Inferior parietal cortex (tissue), 1 donor: ENCODE data around the gene HBG1.
A peak's percentile ranks its signal among the peaks of the same experiment; 100 is the strongest.
"Not testable (repeated sequence)": the region's sequence is repeated elsewhere in the genome, so short reads cannot be mapped to it uniquely, and the experiment has no call there.

Source experiments
- DNase-seq: peaks from one replicate; pipeline ENCODE4 v3.0.0-alpha.2; 2016; ENCODE audit errors: extremely low spot score

HBG1 gene

GRCh38 chr11:5249807-5250396 lies at the start of gene HBG1:
HBG1 (minus strand) TSS chr11:5249857; CDS start chr11:5249804, 53 bp downstream.
- not testable (repeated sequence) for DNase-seq

GRCh38 chr11:5298451-5298850 lies 48.8 kb upstream of the HBG1 start:
- DNase-seq = no peak

GRCh38 chr11:5297721-5298323 lies 48.2 kb upstream of the HBG1 start:
- no peak for DNase-seq

GRCh38 chr11:5294342-5294995 lies 44.8 kb upstream of the HBG1 start:
- DNase-seq = not testable (repeated sequence)

GRCh38 chr11:5293028-5293427 lies 43.4 kb upstream of the HBG1 start:
- no peak for DNase-seq

- no peak for DNase-seq
Observed at GRCh38 chr11:5291207-5291838, 41.7 kb upstream of the HBG1 start.

- DNase-seq = no peak
Observed at GRCh38 chr11:5290106-5290505, 40.4 kb upstream of the HBG1 start.

GRCh38 chr11:5289696-5290095 lies 40.0 kb upstream of the HBG1 start:
- DNase-seq = no peak

- no peak for DNase-seq
Observed at GRCh38 chr11:5288906-5289550, 39.4 kb upstream of the HBG1 start.

- peak; percentile 25 for DNase-seq
Observed at GRCh38 chr11:5288108-5288905, 38.6 kb upstream of the HBG1 start.

- DNase-seq = no peak
Observed at GRCh38 chr11:5286901-5287300, 37.2 kb upstream of the HBG1 start.

- DNase-seq = no peak
Observed at GRCh38 chr11:5286351-5286750, 36.7 kb upstream of the HBG1 start.

- no peak for DNase-seq
Observed at GRCh38 chr11:5285703-5286340, 36.2 kb upstream of the HBG1 start.

- DNase-seq = no peak
Observed at GRCh38 chr11:5284637-5285036, 35.0 kb upstream of the HBG1 start.

GRCh38 chr11:5283882-5284281 lies 34.2 kb upstream of the HBG1 start:
- DNase-seq = no peak

- DNase-seq = no peak
Observed at GRCh38 chr11:5283086-5283485, 33.4 kb upstream of the HBG1 start.

GRCh38 chr11:5282628-5283027 lies 33.0 kb upstream of the HBG1 start:
- no peak for DNase-seq

GRCh38 chr11:5281596-5281995 lies 31.9 kb upstream of the HBG1 start:
- DNase-seq = no peak

- DNase-seq = peak; percentile 76
Observed at GRCh38 chr11:5280582-5281102, 31.0 kb upstream of the HBG1 start.

GRCh38 chr11:5279471-5280090 lies 29.9 kb upstream of the HBG1 start:
- no peak for DNase-seq
